Stimulated activated memory B cell treated with anti-CD40 and anti-IgM and Interleukin-4, amounts not matched to agents 10 μg/mL and 1 μg/mL and 100 μg/mL, for 72 hours (primary cell): ENCODE results near the gene CLTRN.

ENCODE experiments used
- ATAC-seq: fragments of 150-1000 bp; cut with Tn5 transposase; 2 replicates; pipeline ENCODE4 v1.10.0; 2021
- H3K27ac Mint-ChIP-seq: one replicate; pipeline ENCODE4 v1.8.0; 2022; ENCODE audit warnings: mild to moderate bottlenecking, mixed read lengths
- H3K27me3 Mint-ChIP-seq: one replicate; pipeline ENCODE4 v1.8.0; 2022; ENCODE audit warnings: mixed read lengths
- H3K36me3 Mint-ChIP-seq: one replicate; pipeline ENCODE4 v1.8.0; 2022; ENCODE audit warnings: mixed read lengths
- H3K4me1 Mint-ChIP-seq: one replicate; pipeline ENCODE4 v1.8.0; 2022; ENCODE audit warnings: mixed read lengths
- H3K4me3 Mint-ChIP-seq: one replicate; pipeline ENCODE4 v1.8.0; 2022; ENCODE audit warnings: mild to moderate bottlenecking, moderate library complexity, mixed read lengths
- H3K9me3 Mint-ChIP-seq: one replicate; pipeline ENCODE4 v1.8.0; 2022; ENCODE audit warnings: mixed read lengths

CLTRN gene

DNA sequence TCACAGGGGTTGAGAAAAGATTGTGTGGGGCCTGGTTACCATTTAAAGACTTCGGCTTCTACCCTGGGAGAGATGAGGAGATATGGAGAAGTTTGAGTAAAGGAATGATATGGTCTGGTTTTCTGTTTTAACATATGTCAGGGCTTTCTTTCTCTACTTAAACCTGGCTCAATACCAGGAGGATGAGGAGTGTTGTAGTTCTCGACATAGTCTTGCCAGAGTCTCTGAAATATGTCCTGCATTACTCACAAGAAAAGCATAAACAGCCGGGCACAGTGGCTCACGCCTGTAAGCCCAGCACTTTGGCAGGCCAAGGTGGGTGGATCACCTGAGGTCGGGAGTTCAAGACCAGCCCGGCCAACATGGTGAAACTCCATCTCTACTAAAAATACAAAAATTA, 47.5 kb downstream of the CLTRN start:
- Mint-ChIP-seq H3K36me3 (no peaks in the 10 kb centered on the region), H3K4me3 (no peak overlapping the region), H3K27me3 (no peaks in the 10 kb centered on the region), H3K27ac (no peak overlapping the region), H3K9me3 (no peaks in the 10 kb centered on the region), H3K4me1 (no peaks in the 10 kb centered on the region)
- no peak for ATAC-seq

GRCh38 chrX:15616531-15616930, 48.1 kb downstream of the CLTRN start:
- H3K9me3 Mint-ChIP-seq: no peaks in the 10 kb centered on the region

DNA sequence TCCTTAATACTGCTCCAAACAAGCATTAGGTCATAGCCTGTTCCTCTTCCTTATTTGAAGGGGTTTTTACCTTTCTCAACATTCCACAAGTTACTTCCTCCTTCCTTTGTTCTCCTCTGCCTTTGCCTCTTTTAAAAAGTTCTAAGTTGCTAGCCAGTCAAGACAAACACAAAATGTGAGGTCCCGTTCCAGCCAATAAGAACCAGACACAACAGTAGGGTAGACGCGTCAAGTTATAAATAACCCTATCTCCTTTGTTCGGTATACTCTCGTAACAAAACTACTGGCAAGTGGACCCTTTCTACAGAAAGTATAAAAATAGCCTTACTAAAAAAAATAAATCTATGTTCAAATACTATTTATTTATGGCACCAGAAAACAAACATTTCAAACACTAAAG, 57.5 kb downstream of the CLTRN start:
- no peak for ATAC-seq
- peaks cover 2% of the 10 kb centered on the region for H3K9me3 Mint-ChIP-seq
- H3K27me3 Mint-ChIP-seq: peaks cover 11% of the 10 kb centered on the region
- no peaks in the 10 kb centered on the region for H3K4me1 Mint-ChIP-seq
- H3K4me3 Mint-ChIP-seq: no peak overlapping the region
- H3K27ac Mint-ChIP-seq: no peak overlapping the region
- H3K36me3 Mint-ChIP-seq: no peaks in the 10 kb centered on the region

More at GRCh38 chrX:15616531-15616930, 48.1 kb downstream of the CLTRN start:
- no peaks in the 10 kb centered on the region for H3K36me3 Mint-ChIP-seq
- ATAC-seq: no peak
- no peak overlapping the region for H3K4me3 Mint-ChIP-seq
- no peaks in the 10 kb centered on the region for H3K4me1 Mint-ChIP-seq
- no peak overlapping the region for H3K27ac Mint-ChIP-seq
- H3K27me3 Mint-ChIP-seq: no peaks in the 10 kb centered on the region

- H3K36me3 Mint-ChIP-seq: no peaks in the 10 kb centered on the region
- H3K9me3 Mint-ChIP-seq: peaks cover 2% of the 10 kb centered on the region
- ATAC-seq: no peak
- peaks cover 18% of the 10 kb centered on the region for H3K27me3 Mint-ChIP-seq
- no peaks in the 10 kb centered on the region for H3K4me1 Mint-ChIP-seq
- no peak overlapping the region for H3K27ac Mint-ChIP-seq
- H3K4me3 Mint-ChIP-seq: no peak overlapping the region
These were observed 58.5 kb downstream of the CLTRN start for GRCh38 chrX:15606136-15606535.

- peaks cover 2% of the 10 kb centered on the region for H3K9me3 Mint-ChIP-seq
These were observed 59.4 kb downstream of the CLTRN start for GRCh38 chrX:15605226-15605625.

DNA sequence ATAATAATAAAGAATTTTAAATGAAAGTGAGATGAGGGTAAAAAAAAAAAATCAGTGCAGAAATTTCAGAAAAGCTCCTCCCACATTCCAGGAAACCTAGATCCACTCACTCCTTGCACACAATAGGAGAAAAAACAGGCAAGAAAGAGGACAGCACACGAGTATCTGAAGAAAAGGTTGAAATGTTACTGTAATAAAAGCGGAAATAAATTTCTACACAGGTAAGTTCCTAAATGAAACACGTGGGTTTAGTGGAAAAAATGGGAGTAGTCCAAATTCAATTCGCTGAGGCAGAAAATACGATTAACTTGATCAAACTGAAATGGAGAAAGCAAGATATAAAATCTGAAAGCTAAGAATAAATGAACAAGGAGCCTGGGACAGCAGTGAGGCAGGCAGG, 61.8 kb downstream of the CLTRN start:
- Mint-ChIP-seq H3K27me3 (peaks cover 18% of the 10 kb centered on the region), H3K4me1 (no peaks in the 10 kb centered on the region), H3K27ac (no peak overlapping the region), H3K4me3 (no peak overlapping the region), H3K36me3 (no peaks in the 10 kb centered on the region), H3K9me3 (no peaks in the 10 kb centered on the region)
- no peak for ATAC-seq

More at GRCh38 chrX:15605226-15605625, 59.4 kb downstream of the CLTRN start:
- Mint-ChIP-seq H3K4me1 (no peaks in the 10 kb centered on the region), H3K27me3 (peaks cover 18% of the 10 kb centered on the region), H3K4me3 (no peak overlapping the region), H3K36me3 (no peaks in the 10 kb centered on the region), H3K27ac (no peak overlapping the region)
- ATAC-seq: no peak

- Mint-ChIP-seq H3K36me3 (no peaks in the 10 kb centered on the region), H3K27ac (no peak overlapping the region), H3K4me1 (no peaks in the 10 kb centered on the region), H3K27me3 (peaks cover 18% of the 10 kb centered on the region), H3K9me3 (no peaks in the 10 kb centered on the region), H3K4me3 (no peak overlapping the region)
- ATAC-seq: no peak
These were observed 62.7 kb downstream of the CLTRN start for GRCh38 chrX:15601932-15602331.

- H3K4me3 Mint-ChIP-seq: no peak within 1 kb of the TSS
- H3K27me3 Mint-ChIP-seq: peaks cover 18% of the 10 kb centered on the region
- ATAC-seq: no peak
- H3K9me3 Mint-ChIP-seq: no peaks in the 10 kb centered on the region
- no peaks in the 10 kb centered on the region for H3K36me3 Mint-ChIP-seq
- no peak within 1 kb of the TSS for H3K27ac Mint-ChIP-seq
- H3K4me1 Mint-ChIP-seq: no peaks in the 10 kb centered on the region
These were observed 63.9 kb downstream of the CLTRN start, which contains the start of gene ACE2 for GRCh38 chrX:15600745-15601144. Gene ACE2 (minus strand): TSS chrX:15600960. CDS start chrX:15600911, 49 bp downstream.

- H3K27me3 Mint-ChIP-seq: peaks cover 18% of the 10 kb centered on the region
- H3K4me1 Mint-ChIP-seq: no peaks in the 10 kb centered on the region
- no peak overlapping the region for H3K4me3 Mint-ChIP-seq
- no peak for ATAC-seq
- H3K36me3 Mint-ChIP-seq: no peaks in the 10 kb centered on the region
- H3K27ac Mint-ChIP-seq: no peak overlapping the region
- H3K9me3 Mint-ChIP-seq: no peaks in the 10 kb centered on the region
These were observed 64.6 kb downstream of the CLTRN start for GRCh38 chrX:15600049-15600448.

DNA sequence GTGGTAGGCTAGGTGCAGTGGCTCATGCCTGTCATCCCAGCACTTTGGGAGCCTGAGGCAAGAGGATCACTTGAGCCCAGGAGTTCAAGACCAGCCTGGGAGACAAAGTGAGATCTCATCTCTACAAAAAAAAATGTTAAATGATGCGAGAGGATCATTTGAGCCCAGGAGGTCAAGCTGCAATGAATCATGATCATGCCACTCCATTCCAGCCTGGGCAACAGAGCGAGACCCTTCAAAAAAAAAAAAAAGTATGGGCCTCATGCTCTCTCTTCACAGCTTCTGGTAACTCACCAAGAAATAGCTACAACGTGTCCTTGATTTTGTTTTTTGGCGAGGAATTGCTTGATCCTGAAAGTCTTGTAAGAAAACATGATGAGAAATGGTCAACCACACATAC, 65.1 kb downstream of the CLTRN start:
- ATAC-seq: no peak
- no peaks in the 10 kb centered on the region for H3K9me3 Mint-ChIP-seq
- H3K4me1 Mint-ChIP-seq: no peaks in the 10 kb centered on the region
- no peak overlapping the region for H3K4me3 Mint-ChIP-seq
- H3K36me3 Mint-ChIP-seq: no peaks in the 10 kb centered on the region
- H3K27me3 Mint-ChIP-seq: peaks cover 18% of the 10 kb centered on the region
- H3K27ac Mint-ChIP-seq: no peak overlapping the region

DNA sequence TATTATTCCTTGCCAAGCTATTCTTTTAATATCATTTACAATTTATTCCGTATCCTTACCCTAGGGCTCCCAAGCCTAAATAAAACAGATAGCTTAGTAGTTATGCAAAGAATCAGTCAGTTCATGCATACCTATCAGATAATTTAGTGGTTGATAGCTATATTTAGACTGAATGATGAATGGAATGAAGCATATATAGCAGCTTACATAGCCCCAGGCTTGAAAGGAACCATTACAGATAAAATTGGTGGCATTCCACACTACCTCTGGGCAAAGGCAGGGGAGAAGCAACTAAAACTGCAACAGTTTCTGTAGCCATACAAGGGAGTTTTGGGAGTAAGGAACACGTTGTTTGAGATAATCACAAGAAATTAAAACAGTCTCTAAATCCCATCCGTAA, 66.6 kb downstream of the CLTRN start:
- H3K36me3 Mint-ChIP-seq: no peaks in the 10 kb centered on the region
- peaks cover 17% of the 10 kb centered on the region for H3K27me3 Mint-ChIP-seq
- ATAC-seq: no peak
- H3K4me1 Mint-ChIP-seq: no peaks in the 10 kb centered on the region
- no peaks in the 10 kb centered on the region for H3K9me3 Mint-ChIP-seq
- H3K4me3 Mint-ChIP-seq: no peak overlapping the region
- H3K27ac Mint-ChIP-seq: no peak overlapping the region

DNA sequence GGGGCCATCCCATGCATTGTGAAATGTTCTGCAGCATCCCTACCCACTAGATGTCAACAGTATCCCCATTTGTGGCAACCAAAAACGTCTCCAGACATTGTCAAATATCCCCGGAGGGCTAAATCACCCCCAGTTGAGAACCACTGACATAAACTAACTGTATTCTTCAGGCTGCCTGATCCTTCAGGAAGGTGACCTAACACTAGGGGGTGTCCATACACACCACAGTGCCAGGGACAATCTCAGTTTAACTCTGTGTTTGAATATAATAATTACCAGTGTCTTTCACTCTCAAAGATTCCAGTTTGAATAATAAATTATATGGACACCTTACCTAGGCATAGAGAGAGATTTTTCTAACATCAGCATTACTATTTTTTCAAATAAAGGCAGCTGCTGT, 70.2 kb downstream of the CLTRN start:
- no peaks in the 10 kb centered on the region for H3K9me3 Mint-ChIP-seq
- no peaks in the 10 kb centered on the region for H3K36me3 Mint-ChIP-seq
- no peak for ATAC-seq
- no peak overlapping the region for H3K4me3 Mint-ChIP-seq
- H3K27me3 Mint-ChIP-seq: peaks cover 10% of the 10 kb centered on the region
- H3K27ac Mint-ChIP-seq: no peak overlapping the region
- no peaks in the 10 kb centered on the region for H3K4me1 Mint-ChIP-seq

DNA sequence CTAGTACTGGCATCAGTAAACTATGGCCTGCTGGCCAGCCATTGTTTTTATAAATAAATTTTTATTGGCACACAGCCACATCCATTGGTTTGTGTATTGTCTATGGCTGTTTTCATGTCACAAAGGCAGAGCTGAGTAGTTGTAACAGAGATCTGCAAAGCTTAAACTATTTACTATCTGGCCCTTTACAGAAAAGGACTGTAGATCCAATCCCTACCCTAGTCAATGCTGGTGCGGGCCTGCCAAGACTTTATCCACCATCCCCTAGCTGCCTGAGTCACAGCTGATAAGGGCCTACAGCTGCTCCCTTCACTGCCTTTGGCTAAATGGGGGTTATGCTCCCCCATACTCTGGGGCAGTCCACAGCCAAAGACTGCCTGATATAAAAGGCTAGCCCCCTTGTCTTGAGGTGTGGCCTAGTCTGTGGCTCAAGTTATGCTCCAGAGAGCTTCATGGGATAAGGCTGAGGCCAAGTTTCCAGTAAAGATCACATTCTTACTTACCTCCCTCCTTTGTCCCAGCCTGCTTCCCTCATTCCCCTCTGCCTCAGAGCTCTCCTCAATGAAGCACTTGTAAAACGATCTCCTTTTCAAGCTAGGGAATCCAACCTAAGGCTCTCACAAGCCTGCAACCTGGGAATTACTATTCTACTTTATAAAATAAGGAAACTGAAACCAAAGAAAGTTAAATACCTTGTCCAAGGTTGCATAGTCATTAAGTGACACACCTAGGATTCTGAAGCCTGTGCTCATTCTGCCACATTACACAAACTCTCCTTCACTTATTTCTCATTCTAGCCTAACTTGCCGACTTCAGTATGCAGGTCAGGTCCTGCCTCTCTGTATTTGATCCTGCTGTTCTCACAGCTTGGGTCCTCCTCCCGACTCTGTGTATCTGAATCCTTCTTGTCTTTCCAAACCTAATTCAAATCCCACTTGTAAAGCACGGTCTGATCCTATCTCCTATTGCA, 84.5 kb downstream of the CLTRN start:
- H3K27me3 Mint-ChIP-seq: peaks cover 9% of the 10 kb centered on the region
- ATAC-seq: no peak
- no peaks in the 10 kb centered on the region for H3K9me3 Mint-ChIP-seq
- H3K4me3 Mint-ChIP-seq: no peak overlapping the region
- no peak overlapping the region for H3K27ac Mint-ChIP-seq
- H3K4me1 Mint-ChIP-seq: no peaks in the 10 kb centered on the region
- H3K36me3 Mint-ChIP-seq: no peaks in the 10 kb centered on the region
